NCI-H1694 treated with DMSO at 0.1 percent for 48 hours (cell line): ENCODE results near the gene KIRREL1.
"Not testable (repeated sequence)": the region's sequence is repeated elsewhere in the genome, so short reads cannot be mapped to it uniquely, and the experiment has no call there.

Experiments
- DNase-seq: peaks from one replicate; lab custom pipeline; 2025; lab: John Stamatoyannopoulos, UW

The KIRREL1 gene

GRCh38 chr1:158105352-158106095 lies 112.1 kb downstream of the KIRREL1 start:
- no peak for DNase-seq

- DNase-seq: no peak
These were observed 114.5 kb downstream of the KIRREL1 start for GRCh38 chr1:158107916-158108315.

- DNase-seq: peak; percentile 23
These were observed 119.7 kb downstream of the KIRREL1 start for GRCh38 chr1:158112994-158113758.

- DNase-seq: no peak
These were observed 120.3 kb downstream of the KIRREL1 start for GRCh38 chr1:158113759-158114127.

GRCh38 chr1:158115126-158115525 lies 121.7 kb downstream of the KIRREL1 start:
- no peak for DNase-seq

GRCh38 chr1:158116311-158117167 lies 123.1 kb downstream of the KIRREL1 start:
- DNase-seq: no peak

- peak; percentile 69 for DNase-seq
These were observed 124.6 kb downstream of the KIRREL1 start for GRCh38 chr1:158117854-158118704.

GRCh38 chr1:158118713-158119402 lies 125.4 kb downstream of the KIRREL1 start:
- no peak for DNase-seq

GRCh38 chr1:158119976-158120653 lies 126.7 kb downstream of the KIRREL1 start:
- no peak for DNase-seq

GRCh38 chr1:158121604-158122254 lies 128.3 kb downstream of the KIRREL1 start:
- peak; percentile 58 for DNase-seq

GRCh38 chr1:158122833-158123388 lies 129.5 kb downstream of the KIRREL1 start:
- no peak for DNase-seq

- DNase-seq: no peak
These were observed 130.6 kb downstream of the KIRREL1 start for GRCh38 chr1:158124034-158124433.

- DNase-seq: peak; percentile 84
These were observed 131.6 kb downstream of the KIRREL1 start for GRCh38 chr1:158124999-158125398.

- DNase-seq: no peak
These were observed 133.0 kb downstream of the KIRREL1 start for GRCh38 chr1:158126425-158126824.

GRCh38 chr1:158128531-158128930 lies 135.1 kb downstream of the KIRREL1 start:
- not testable (repeated sequence) for DNase-seq

- DNase-seq: no peak
These were observed 137.8 kb downstream of the KIRREL1 start for GRCh38 chr1:158131217-158131616.

- DNase-seq: no peak
These were observed 147.3 kb downstream of the KIRREL1 start for GRCh38 chr1:158140764-158141192.

- no peak for DNase-seq
These were observed 151.8 kb downstream of the KIRREL1 start for GRCh38 chr1:158145173-158145719.

- DNase-seq: no peak
These were observed 152.7 kb downstream of the KIRREL1 start for GRCh38 chr1:158146165-158146564.
